T47D (cell line): ENCODE results near the gene PCDHB6.
"Not testable (repeated sequence)": the region's sequence is repeated elsewhere in the genome, so short reads cannot be mapped to it uniquely, and the experiment has no call there.

Source experiments
- DNase-seq, 2 experiments: peaks; one replicate each; pipeline versions ENCODE4 v3.0.0 to v3.0.0-alpha.2; 2011 to 2012; ENCODE audit warnings: low read depth in 1 of 2, low spot score in 1 of 2
- JUND ChIP-seq: IDR thresholded peaks from 2 replicates; pipeline ENCODE4 v1.6.1; 2012; ENCODE audit warnings: low read depth
- in situ Hi-C: cut with HindIII; loops from 2 replicates; pipeline ENCODE4 v1.10.0; 2016; ENCODE audit warnings: low sequenced_read_pairs, low pct_unique_long_range_greater_than_20kb

The PCDHB6 gene

GRCh38 chr5:141180313-141180712, 30.5 kb downstream of the PCDHB6 start:
- no peak for TF ChIP-seq JUND
- DNase-seq, result no peak
- in situ Hi-C loops, result no loop called here

GRCh38 chr5:141182248-141182647, 32.4 kb downstream of the PCDHB6 start, which contains the start of gene PCDHB16:
Gene PCDHB16 (plus strand): TSS chr5:141182387. CDS start chr5:141182560, 173 bp downstream.
- DNase-seq, result peak; percentile 59 to 71
- in situ Hi-C loops, result no loop called here
- TF ChIP-seq JUND, result no peak

GRCh38 chr5:141184117-141184855, 34.4 kb downstream of the PCDHB6 start:
- in situ Hi-C loops, result not testable (repeated sequence)

GRCh38 chr5:141186897-141187512, 37.1 kb downstream of the PCDHB6 start, which contains the start of gene PCDHB9:
Gene PCDHB9 (plus strand): TSS chr5:141187161. CDS start chr5:141187319, 158 bp downstream.
- DNase-seq, result peak; percentile 84 to 91
- in situ Hi-C loops, result no loop called here
- no peak for TF ChIP-seq JUND

More at GRCh38 chr5:141184117-141184855, 34.4 kb downstream of the PCDHB6 start:
- DNase-seq, result not testable (repeated sequence)

- in situ Hi-C loops, result not testable (repeated sequence)
Measured at GRCh38 chr5:141188682-141189081, 38.8 kb downstream of the PCDHB6 start.

GRCh38 chr5:141189131-141189530, 39.3 kb downstream of the PCDHB6 start:
- in situ Hi-C loops, DNase-seq: not testable (repeated sequence)

More at GRCh38 chr5:141188682-141189081, 38.8 kb downstream of the PCDHB6 start:
- DNase-seq, result not testable (repeated sequence)

- in situ Hi-C loops, result no loop called here
- no peak for TF ChIP-seq JUND
- peak; percentile 84 to 91 for DNase-seq
Measured at GRCh38 chr5:141192110-141192725, 42.4 kb downstream of the PCDHB6 start, which contains the start of gene PCDHB10. Gene PCDHB10 (plus strand): TSS chr5:141192353. CDS start chr5:141192553, 200 bp downstream.

- in situ Hi-C loops, DNase-seq: not testable (repeated sequence)
Measured at GRCh38 chr5:141194332-141194731, 44.5 kb downstream of the PCDHB6 start.

GRCh38 chr5:141196363-141196762, 46.5 kb downstream of the PCDHB6 start:
- no peak for TF ChIP-seq JUND
- in situ Hi-C loops, result no loop called here
- DNase-seq, result no peak

- peak; percentile 78 to 82 for DNase-seq
- TF ChIP-seq JUND, result no peak
- in situ Hi-C loops, result no loop called here
Measured at GRCh38 chr5:141199359-141200235, 49.7 kb downstream of the PCDHB6 start, which contains the start of gene PCDHB11. Gene PCDHB11 (plus strand): TSS chr5:141199627. CDS start chr5:141199775, 148 bp downstream.

GRCh38 chr5:141201126-141201525, 51.3 kb downstream of the PCDHB6 start:
- DNase-seq, in situ Hi-C loops: not testable (repeated sequence)

GRCh38 chr5:141201646-141202045, 51.8 kb downstream of the PCDHB6 start:
- in situ Hi-C loops, DNase-seq: not testable (repeated sequence)
